Coronary artery (tissue), 2 donors: ENCODE measurements around the gene SLC16A3.

Experiments used
- DNase-seq: peaks from one replicate; pipeline ENCODE4 v3.0.0-alpha.2; 2017; ENCODE audit warnings: low spot score
- H3K27ac ChIP-seq, 2 donors: fragments of 200-600 bp; sonication (generic); one replicate each; pipeline ENCODE4 v1.5.1; 2016 to 2019
- H3K4me3 ChIP-seq: fragments of 200-600 bp; sonication (generic); 2 replicates; pipeline ENCODE4 v1.5.1; 2016; ENCODE audit warnings: mild to moderate bottlenecking, moderate library complexity
- CTCF ChIP-seq: fragments of 200-600 bp; sonication (generic); IDR thresholded peaks from one replicate; pipeline ENCODE4 v1.5.1; 2019; ENCODE audit warnings: antibody characterized with exemption

SLC16A3 gene

GRCh38 chr17:82230609-82231311 lies 1.9 kb downstream of the SLC16A3 start:
- peak; percentile 84 for DNase-seq
- H3K27ac ChIP-seq = peak overlapping the region; percentile 78 to 92
- peak overlapping the region; percentile 90 for H3K4me3 ChIP-seq
- peak; percentile 53 for TF ChIP-seq CTCF

GRCh38 chr17:82231312-82231561 lies 2.4 kb downstream of the SLC16A3 start:
- TF ChIP-seq CTCF = no peak
- Histone ChIP-seq H3K27ac (peak overlapping the region; percentile 78 to 92), H3K4me3 (peak overlapping the region; percentile 90)
- peak; percentile 79 for DNase-seq

- TF ChIP-seq CTCF = no peak
- Histone ChIP-seq H3K27ac (peak overlapping the region; percentile 78 to 92), H3K4me3 (peak overlapping the region; percentile 90)
- DNase-seq = peak; percentile 85
Measured at GRCh38 chr17:82231562-82232321, 2.9 kb downstream of the SLC16A3 start.

- peak overlapping the region; percentile 90 for H3K4me3 ChIP-seq
Measured at GRCh38 chr17:82232322-82232820, 3.5 kb downstream of the SLC16A3 start.

GRCh38 chr17:82232876-82233785 lies 4.3 kb downstream of the SLC16A3 start:
- H3K27ac ChIP-seq = no peak overlapping the region
- peak; percentile 74 for DNase-seq
- TF ChIP-seq CTCF = no peak
- no peak overlapping the region for H3K4me3 ChIP-seq

More at GRCh38 chr17:82232322-82232820, 3.5 kb downstream of the SLC16A3 start:
- peak; percentile 74 for DNase-seq
- TF ChIP-seq CTCF = no peak
- H3K27ac ChIP-seq = peak overlapping the region in 1 of 2 donors; percentile 92

- H3K27ac ChIP-seq = no peak overlapping the region
Measured at GRCh38 chr17:82234211-82235055, 5.6 kb downstream of the SLC16A3 start.

More at GRCh38 chr17:82234211-82235055, 5.6 kb downstream of the SLC16A3 start:
- DNase-seq = peak; percentile 73
- H3K4me3 ChIP-seq = no peak overlapping the region
- TF ChIP-seq CTCF = no peak
